PFSK-1 (cell line): ENCODE data around the gene GYPC.

Experiments
- TAF1 ChIP-seq: IDR thresholded peaks from 2 replicates; pipeline ENCODE4 v1.6.1; 2012; ENCODE audit warnings: low read length, control low read depth, borderline replicate concordance; ENCODE audit not compliant: insufficient read depth
- TF ChIP-seq, protein P1 (sequence below), 2 experiments: IDR thresholded peaks; 2 replicates each; pipeline versions ENCODE4 v1.6.1 to v1.8.0; 2011 to 2012; ENCODE audit warnings: low read depth in 2 of 2, low read length in 2 of 2, control low read depth in 1 of 2, inconsistent platforms in 1 of 2, mild to moderate bottlenecking in 1 of 2, moderate library complexity in 1 of 2; ENCODE audit not compliant: insufficient read depth in 1 of 2

DNA sequence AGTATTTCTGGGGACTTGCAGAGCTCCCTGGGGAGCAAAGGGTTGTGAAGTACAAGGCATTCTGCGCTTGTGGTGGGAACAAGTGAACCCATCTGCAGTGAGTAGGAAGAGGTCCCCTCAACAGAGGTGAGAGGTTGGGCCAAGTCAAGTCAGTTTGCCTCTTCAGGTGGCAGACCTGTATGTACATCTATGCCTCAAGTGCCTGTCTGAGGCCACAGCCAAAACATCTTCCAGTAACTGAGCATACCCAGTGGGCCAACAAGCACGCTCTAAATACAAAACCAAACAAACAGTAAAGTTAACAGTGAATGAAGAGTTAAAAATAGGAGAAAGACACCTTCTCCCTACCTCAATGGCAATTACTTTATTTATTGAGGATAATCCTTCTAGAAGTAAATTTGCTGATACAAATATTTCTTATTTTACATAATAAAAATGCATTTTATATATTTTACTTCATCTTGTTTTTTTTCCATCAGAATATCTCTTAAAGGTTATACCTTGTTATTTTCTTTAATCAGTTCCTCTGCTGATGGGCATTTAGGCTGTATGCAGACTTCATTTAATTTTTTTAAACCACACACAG is 2.5 kb downstream of the GYPC start:
- no peak for TF ChIP-seq TAF1
- TF ChIP-seq, protein P1, sequence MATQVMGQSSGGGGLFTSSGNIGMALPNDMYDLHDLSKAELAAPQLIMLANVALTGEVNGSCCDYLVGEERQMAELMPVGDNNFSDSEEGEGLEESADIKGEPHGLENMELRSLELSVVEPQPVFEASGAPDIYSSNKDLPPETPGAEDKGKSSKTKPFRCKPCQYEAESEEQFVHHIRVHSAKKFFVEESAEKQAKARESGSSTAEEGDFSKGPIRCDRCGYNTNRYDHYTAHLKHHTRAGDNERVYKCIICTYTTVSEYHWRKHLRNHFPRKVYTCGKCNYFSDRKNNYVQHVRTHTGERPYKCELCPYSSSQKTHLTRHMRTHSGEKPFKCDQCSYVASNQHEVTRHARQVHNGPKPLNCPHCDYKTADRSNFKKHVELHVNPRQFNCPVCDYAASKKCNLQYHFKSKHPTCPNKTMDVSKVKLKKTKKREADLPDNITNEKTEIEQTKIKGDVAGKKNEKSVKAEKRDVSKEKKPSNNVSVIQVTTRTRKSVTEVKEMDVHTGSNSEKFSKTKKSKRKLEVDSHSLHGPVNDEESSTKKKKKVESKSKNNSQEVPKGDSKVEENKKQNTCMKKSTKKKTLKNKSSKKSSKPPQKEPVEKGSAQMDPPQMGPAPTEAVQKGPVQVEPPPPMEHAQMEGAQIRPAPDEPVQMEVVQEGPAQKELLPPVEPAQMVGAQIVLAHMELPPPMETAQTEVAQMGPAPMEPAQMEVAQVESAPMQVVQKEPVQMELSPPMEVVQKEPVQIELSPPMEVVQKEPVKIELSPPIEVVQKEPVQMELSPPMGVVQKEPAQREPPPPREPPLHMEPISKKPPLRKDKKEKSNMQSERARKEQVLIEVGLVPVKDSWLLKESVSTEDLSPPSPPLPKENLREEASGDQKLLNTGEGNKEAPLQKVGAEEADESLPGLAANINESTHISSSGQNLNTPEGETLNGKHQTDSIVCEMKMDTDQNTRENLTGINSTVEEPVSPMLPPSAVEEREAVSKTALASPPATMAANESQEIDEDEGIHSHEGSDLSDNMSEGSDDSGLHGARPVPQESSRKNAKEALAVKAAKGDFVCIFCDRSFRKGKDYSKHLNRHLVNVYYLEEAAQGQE (IDR thresholded peaks at IDR 0.05; ENCODE audit: insufficient read depth in 1 of 2, low read depth in 2 of 2, low read length in 2 of 2), result no peak
